Measurements from ENCODE around the gene ISM1.

ISM1 gene

GRCh38 chr20:13207016-13207415 lies 14.1 kb upstream of the ISM1 start:
- H2AFZ ChIP-seq (ENCODE audit: low read depth, low read length) = no peak overlapping the region
- WGBS = no CpG with 5 or more reads among the region's 2 CpGs

DNA sequence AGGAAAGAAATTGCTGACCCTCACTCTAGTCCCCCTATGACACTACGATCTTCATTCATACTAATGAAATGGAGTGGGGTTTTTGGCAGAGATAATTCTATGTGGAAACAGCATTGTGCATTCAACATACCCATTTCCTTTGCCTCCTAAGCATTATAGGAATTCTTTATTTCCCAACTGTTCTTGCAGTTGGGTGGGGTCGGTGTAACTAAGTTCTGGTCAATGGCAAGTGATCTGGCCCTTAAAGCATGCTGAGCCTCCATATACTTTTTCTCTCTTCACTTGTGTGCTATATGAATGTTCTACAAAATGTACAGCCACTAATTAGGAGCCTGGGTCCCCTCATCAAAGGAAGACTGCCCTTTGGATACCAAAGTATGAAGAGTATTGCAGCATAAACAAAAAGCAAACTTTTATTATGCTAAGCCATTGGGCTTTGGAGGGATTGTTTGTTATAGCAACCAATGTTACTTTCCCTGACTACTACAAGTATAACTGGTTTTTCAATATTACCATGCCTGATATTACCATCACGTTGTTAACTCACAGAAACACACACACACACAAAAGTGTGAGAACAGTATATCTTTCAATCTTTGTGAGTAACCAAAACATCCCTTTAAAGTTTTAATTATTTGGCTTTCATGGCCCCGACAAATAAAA lies 9.0 kb upstream of the ISM1 start:
- H2AFZ ChIP-seq (ENCODE audit: low read depth, low read length) = no peak overlapping the region

More at GRCh38 chr20:13207016-13207415, 14.1 kb upstream of the ISM1 start:
- H3K4me2 ChIP-seq (ENCODE audit: low read length, poor library complexity, severe bottlenecking) = no peak overlapping the region
- H4K8ac ChIP-seq (ENCODE audit: low read length) = no peak overlapping the region
- H3K14ac ChIP-seq (ENCODE audit: low read length in 2 of 2) = no peak overlapping the region
- H3K79me1 ChIP-seq (replicated peaks; ENCODE audit: low read length, poor library complexity, severe bottlenecking) = no peaks in the 10 kb centered on the region
- no peak overlapping the region for H4K91ac ChIP-seq (ENCODE audit: low read length)
- H2AK5ac ChIP-seq (ENCODE audit: low read length, severe bottlenecking) = no peak overlapping the region
- H3K4ac ChIP-seq (ENCODE audit: low read depth in 1 of 2, low read length in 2 of 2) = no peak overlapping the region
- peaks cover 2% of the 10 kb centered on the region for H3K4me1 ChIP-seq (ENCODE audit: control insufficient read depth, insufficient read depth, low read depth, low read length)
- H2BK15ac ChIP-seq (ENCODE audit: low read depth, poor library complexity, severe bottlenecking) = no peak overlapping the region
- H2BK5ac ChIP-seq (ENCODE audit: low read depth, low read length, poor library complexity, severe bottlenecking) = no peak overlapping the region
- no peak overlapping the region for H3K23ac ChIP-seq (ENCODE audit: low read length in 2 of 2)
- H2BK12ac ChIP-seq (ENCODE audit: low read length in 2 of 2) = no peak overlapping the region
- no peak overlapping the region for H3K4me3 ChIP-seq (ENCODE audit: insufficient read depth in 1 of 2, low read depth in 1 of 2, low read length in 2 of 2)
- no peaks in the 10 kb centered on the region for H3K27me3 ChIP-seq (ENCODE audit: control insufficient read depth in 1 of 2, insufficient read depth in 1 of 2, low read length in 2 of 2)
- no peak overlapping the region for H3K27ac ChIP-seq (ENCODE audit: low read length, poor library complexity, severe bottlenecking)
- H2BK120ac ChIP-seq (ENCODE audit: low read depth, low read length) = no peak overlapping the region
- no peak for DNase-seq
- H3K18ac ChIP-seq (ENCODE audit: low read depth in 1 of 2, low read length in 2 of 2) = no peak overlapping the region
- H3K36me3 ChIP-seq (ENCODE audit: control insufficient read depth in 1 of 2, insufficient read depth in 2 of 2, low read depth in 1 of 2, low read length in 2 of 2) = no peaks in the 10 kb centered on the region
- no peak overlapping the region for H3K9ac ChIP-seq (ENCODE audit: low read length)
- no peaks in the 10 kb centered on the region for H3K9me3 ChIP-seq (ENCODE audit: control insufficient read depth, low read length)

DNA sequence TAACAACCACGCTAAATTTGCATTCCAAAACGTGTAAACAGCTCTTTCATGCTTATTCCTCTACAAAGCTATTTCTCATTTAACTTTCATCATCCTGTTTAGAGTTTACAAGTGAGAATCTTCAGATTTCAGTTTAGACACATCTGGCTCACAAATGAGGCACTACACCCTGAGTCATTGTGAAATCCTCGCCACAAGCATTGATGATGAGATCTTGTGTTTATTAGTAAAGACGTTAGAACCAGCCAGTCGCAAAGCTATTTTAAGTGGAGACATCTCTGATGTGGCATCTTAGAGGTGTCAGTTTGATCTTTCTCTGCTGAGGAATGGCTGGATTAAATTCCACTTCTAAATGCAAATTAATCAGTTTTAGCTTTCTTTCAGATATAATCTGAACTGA lies 8.3 kb upstream of the ISM1 start:
- no peaks in the 10 kb centered on the region for H3K9me3 ChIP-seq (ENCODE audit: control insufficient read depth, low read length)
- DNase-seq = peak; percentile 43
- no peaks in the 10 kb centered on the region for H3K4me1 ChIP-seq (ENCODE audit: control insufficient read depth, insufficient read depth, low read depth, low read length)
- no peak overlapping the region for H3K4ac ChIP-seq (ENCODE audit: low read depth in 1 of 2, low read length in 2 of 2)
- H3K14ac ChIP-seq (ENCODE audit: low read length in 2 of 2) = no peak overlapping the region
- no peak overlapping the region for H2BK120ac ChIP-seq (ENCODE audit: low read depth, low read length)
- WGBS = 31% methylated on average over 5 of the region's 5 CpGs
- no peaks in the 10 kb centered on the region for H3K79me1 ChIP-seq (replicated peaks; ENCODE audit: low read length, poor library complexity, severe bottlenecking)
- H3K27ac ChIP-seq (ENCODE audit: low read length, poor library complexity, severe bottlenecking) = no peak overlapping the region
- no peak overlapping the region for H2BK15ac ChIP-seq (ENCODE audit: low read depth, poor library complexity, severe bottlenecking)
- no peak overlapping the region for H4K91ac ChIP-seq (ENCODE audit: low read length)
- H3K27me3 ChIP-seq (ENCODE audit: control insufficient read depth in 1 of 2, insufficient read depth in 1 of 2, low read length in 2 of 2) = peaks cover 10 to 22% of the 10 kb centered on the region in 2 experiments
- H2AK5ac ChIP-seq (ENCODE audit: low read length, severe bottlenecking) = no peak overlapping the region
- peak overlapping the region; percentile 68 for H3K9ac ChIP-seq (ENCODE audit: low read length)
- no peak overlapping the region for H3K4me2 ChIP-seq (ENCODE audit: low read length, poor library complexity, severe bottlenecking)
- H4K8ac ChIP-seq (ENCODE audit: low read length) = no peak overlapping the region
- H3K18ac ChIP-seq (ENCODE audit: low read depth in 1 of 2, low read length in 2 of 2) = no peak overlapping the region
- no peak overlapping the region for H3K23ac ChIP-seq (ENCODE audit: low read length in 2 of 2)
- no peak overlapping the region for H2BK12ac ChIP-seq (ENCODE audit: low read length in 2 of 2)
- no peak overlapping the region for H2AFZ ChIP-seq (ENCODE audit: low read depth, low read length)
- H3K4me3 ChIP-seq (ENCODE audit: insufficient read depth in 1 of 2, low read depth in 1 of 2, low read length in 2 of 2) = no peak overlapping the region
- no peaks in the 10 kb centered on the region for H3K36me3 ChIP-seq (ENCODE audit: control insufficient read depth in 1 of 2, insufficient read depth in 2 of 2, low read depth in 1 of 2, low read length in 2 of 2)
- no peak overlapping the region for H2BK5ac ChIP-seq (ENCODE audit: low read depth, low read length, poor library complexity, severe bottlenecking)

More for the DNA sequence above, 9.0 kb upstream of the ISM1 start:
- Histone ChIP-seq H3K4ac (ENCODE audit: low read depth in 1 of 2, low read length in 2 of 2) (no peak overlapping the region), H3K79me1 (replicated peaks; ENCODE audit: low read length, poor library complexity, severe bottlenecking) (no peaks in the 10 kb centered on the region), H3K4me1 (ENCODE audit: control insufficient read depth, insufficient read depth, low read depth, low read length) (no peaks in the 10 kb centered on the region), H4K8ac (ENCODE audit: low read length) (no peak overlapping the region), H3K27ac (ENCODE audit: low read length, poor library complexity, severe bottlenecking) (no peak overlapping the region), H3K9ac (ENCODE audit: low read length) (peak overlapping the region; percentile 68), H3K18ac (ENCODE audit: low read depth in 1 of 2, low read length in 2 of 2) (no peak overlapping the region), H2AK5ac (ENCODE audit: low read length, severe bottlenecking) (no peak overlapping the region), H2BK15ac (ENCODE audit: low read depth, poor library complexity, severe bottlenecking) (no peak overlapping the region), H3K4me3 (ENCODE audit: insufficient read depth in 1 of 2, low read depth in 1 of 2, low read length in 2 of 2) (no peak overlapping the region), H3K4me2 (ENCODE audit: low read length, poor library complexity, severe bottlenecking) (no peak overlapping the region), H3K9me3 (ENCODE audit: control insufficient read depth, low read length) (no peaks in the 10 kb centered on the region), H3K14ac (ENCODE audit: low read length in 2 of 2) (no peak overlapping the region), H2BK12ac (ENCODE audit: low read length in 2 of 2) (no peak overlapping the region), H2BK5ac (ENCODE audit: low read depth, low read length, poor library complexity, severe bottlenecking) (no peak overlapping the region), H3K23ac (ENCODE audit: low read length in 2 of 2) (no peak overlapping the region), H3K36me3 (ENCODE audit: control insufficient read depth in 1 of 2, insufficient read depth in 2 of 2, low read depth in 1 of 2, low read length in 2 of 2) (no peaks in the 10 kb centered on the region), H4K91ac (ENCODE audit: low read length) (no peak overlapping the region), H2BK120ac (ENCODE audit: low read depth, low read length) (no peak overlapping the region), H3K27me3 (ENCODE audit: control insufficient read depth in 1 of 2, insufficient read depth in 1 of 2, low read length in 2 of 2) (peaks cover 7 to 22% of the 10 kb centered on the region in 2 experiments)
- 75% methylated on average over 1 of the region's 4 CpGs for WGBS
- DNase-seq = no peak

GRCh38 chr20:13213335-13213734 lies 7.7 kb upstream of the ISM1 start:
- H3K9me3 ChIP-seq (ENCODE audit: control insufficient read depth, low read length) = no peaks in the 10 kb centered on the region
- H2BK12ac ChIP-seq (ENCODE audit: low read length in 2 of 2) = no peak overlapping the region
- H3K4me3 ChIP-seq (ENCODE audit: insufficient read depth in 1 of 2, low read depth in 1 of 2, low read length in 2 of 2) = no peak overlapping the region
- no peak overlapping the region for H3K14ac ChIP-seq (ENCODE audit: low read length in 2 of 2)
- H3K23ac ChIP-seq (ENCODE audit: low read length in 2 of 2) = no peak overlapping the region
- WGBS = 92% methylated on average over 1 of the region's 1 CpG
- no peak overlapping the region for H2AK5ac ChIP-seq (ENCODE audit: low read length, severe bottlenecking)
- H2BK15ac ChIP-seq (ENCODE audit: low read depth, poor library complexity, severe bottlenecking) = no peak overlapping the region
- no peak overlapping the region for H3K4ac ChIP-seq (ENCODE audit: low read depth in 1 of 2, low read length in 2 of 2)
- H3K4me1 ChIP-seq (ENCODE audit: control insufficient read depth, insufficient read depth, low read depth, low read length) = no peaks in the 10 kb centered on the region
- H3K4me2 ChIP-seq (ENCODE audit: low read length, poor library complexity, severe bottlenecking) = no peak overlapping the region
- H4K91ac ChIP-seq (ENCODE audit: low read length) = no peak overlapping the region
- no peak overlapping the region for H2BK5ac ChIP-seq (ENCODE audit: low read depth, low read length, poor library complexity, severe bottlenecking)
- peak overlapping the region; percentile 68 for H3K9ac ChIP-seq (ENCODE audit: low read length)
- H3K27ac ChIP-seq (ENCODE audit: low read length, poor library complexity, severe bottlenecking) = no peak overlapping the region
- H3K27me3 ChIP-seq (ENCODE audit: control insufficient read depth in 1 of 2, insufficient read depth in 1 of 2, low read length in 2 of 2) = peaks cover 12 to 28% of the 10 kb centered on the region in 2 experiments
- H3K79me1 ChIP-seq (replicated peaks; ENCODE audit: low read length, poor library complexity, severe bottlenecking) = no peaks in the 10 kb centered on the region
- no peak for DNase-seq
- no peak overlapping the region for H3K18ac ChIP-seq (ENCODE audit: low read depth in 1 of 2, low read length in 2 of 2)
- no peaks in the 10 kb centered on the region for H3K36me3 ChIP-seq (ENCODE audit: control insufficient read depth in 1 of 2, insufficient read depth in 2 of 2, low read depth in 1 of 2, low read length in 2 of 2)
- H2AFZ ChIP-seq (ENCODE audit: low read depth, low read length) = no peak overlapping the region
- no peak overlapping the region for H2BK120ac ChIP-seq (ENCODE audit: low read depth, low read length)
- no peak overlapping the region for H4K8ac ChIP-seq (ENCODE audit: low read length)
